Hematopoietic multipotent progenitor cell treated with erythropoietin and hydrocortisone succinate and interleukin-3 and kit ligand, for 6 days (in vitro differentiated cells): ENCODE measurements around the gene ZSCAN18.

Source experiments
- DNase-seq: peaks from one replicate; pipeline ENCODE4 v3.0.0-alpha.2; 2015

The ZSCAN18 gene

GRCh38 chr19:58086825-58087710, 11.0 kb downstream of the ZSCAN18 start:
- DNase-seq = no peak

GRCh38 chr19:58085348-58085875, 12.6 kb downstream of the ZSCAN18 start:
- DNase-seq = no peak

- DNase-seq = no peak
Measured at GRCh38 chr19:58084596-58085347, 13.3 kb downstream of the ZSCAN18 start.

- DNase-seq = no peak
Measured at GRCh38 chr19:58083021-58083420, 15.0 kb downstream of the ZSCAN18 start.

- DNase-seq = no peak
Measured at GRCh38 chr19:58079792-58080191, 18.2 kb downstream of the ZSCAN18 start.

- DNase-seq = no peak
Measured at GRCh38 chr19:58067240-58067912, 30.7 kb downstream of the ZSCAN18 start.

- DNase-seq = no peak
Measured at GRCh38 chr19:58063712-58064111, 34.3 kb downstream of the ZSCAN18 start.

- DNase-seq = no peak
Measured at GRCh38 chr19:58060231-58060630, 37.8 kb downstream of the ZSCAN18 start.

GRCh38 chr19:58059671-58060078, 38.4 kb downstream of the ZSCAN18 start:
- DNase-seq = no peak

GRCh38 chr19:58059003-58059670, 38.9 kb downstream of the ZSCAN18 start, which contains the start of gene ZNF135:
TSS of gene ZNF135 (plus strand) at chr19:58059282. CDS start at chr19:58060003, 721 bp downstream.
- DNase-seq = peak; percentile 55

GRCh38 chr19:58058467-58058866, 39.6 kb downstream of the ZSCAN18 start:
- DNase-seq = no peak

- no peak for DNase-seq
Measured at GRCh38 chr19:58056861-58057260, 41.2 kb downstream of the ZSCAN18 start.

- no peak for DNase-seq
Measured at GRCh38 chr19:58056261-58056660, 41.8 kb downstream of the ZSCAN18 start.

- DNase-seq = no peak
Measured at GRCh38 chr19:58054901-58055874, 42.8 kb downstream of the ZSCAN18 start.

- no peak for DNase-seq
Measured at GRCh38 chr19:58053480-58054156, 44.4 kb downstream of the ZSCAN18 start.

GRCh38 chr19:58052256-58052655, 45.8 kb downstream of the ZSCAN18 start:
- DNase-seq = no peak

- no peak for DNase-seq
Measured at GRCh38 chr19:58047672-58048071, 50.4 kb downstream of the ZSCAN18 start.

- no peak for DNase-seq
Measured at GRCh38 chr19:58046856-58047255, 51.2 kb downstream of the ZSCAN18 start.

GRCh38 chr19:58045411-58046050, 52.5 kb downstream of the ZSCAN18 start:
- no peak for DNase-seq

- DNase-seq = no peak
Measured at GRCh38 chr19:58044886-58045285, 53.1 kb downstream of the ZSCAN18 start.
